ENCODE measurements around the gene ROBO2.

Gene ROBO2

DNA sequence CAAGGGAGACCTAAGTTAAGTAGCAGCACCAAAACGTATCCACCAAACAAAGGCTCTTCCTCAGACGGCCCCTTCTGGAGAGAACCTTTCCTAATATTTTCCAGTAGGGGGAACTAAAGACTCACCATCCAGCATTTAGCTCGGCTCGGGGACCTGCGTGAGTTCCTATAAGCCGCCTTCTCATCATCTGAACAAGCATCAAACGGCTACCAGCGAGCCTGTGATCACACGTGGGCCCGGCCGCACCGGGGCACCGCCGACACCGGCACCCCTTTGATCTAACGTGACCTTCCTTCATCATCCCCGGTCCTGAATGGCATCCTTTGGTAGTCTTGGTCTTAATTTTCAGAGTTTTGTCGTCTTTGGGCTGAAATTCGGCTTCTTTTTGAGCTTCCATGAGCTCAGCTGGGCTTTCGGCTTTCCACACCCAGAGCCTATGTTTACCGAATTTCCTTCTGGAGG, 1.4 kb upstream of the ROBO2 start:
- Histone ChIP-seq H3K36me3 (ENCODE audit: control insufficient read depth, insufficient read depth, low read length) (no peaks in the 10 kb centered on the region), H3K4me3 (replicated peaks; ENCODE audit: low read depth, low read length) (no peak overlapping the region), H3K27me3 (replicated peaks; ENCODE audit: control insufficient read depth, insufficient read depth, low read length) (no peaks in the 10 kb centered on the region)
- TF ChIP-seq, protein P1, sequence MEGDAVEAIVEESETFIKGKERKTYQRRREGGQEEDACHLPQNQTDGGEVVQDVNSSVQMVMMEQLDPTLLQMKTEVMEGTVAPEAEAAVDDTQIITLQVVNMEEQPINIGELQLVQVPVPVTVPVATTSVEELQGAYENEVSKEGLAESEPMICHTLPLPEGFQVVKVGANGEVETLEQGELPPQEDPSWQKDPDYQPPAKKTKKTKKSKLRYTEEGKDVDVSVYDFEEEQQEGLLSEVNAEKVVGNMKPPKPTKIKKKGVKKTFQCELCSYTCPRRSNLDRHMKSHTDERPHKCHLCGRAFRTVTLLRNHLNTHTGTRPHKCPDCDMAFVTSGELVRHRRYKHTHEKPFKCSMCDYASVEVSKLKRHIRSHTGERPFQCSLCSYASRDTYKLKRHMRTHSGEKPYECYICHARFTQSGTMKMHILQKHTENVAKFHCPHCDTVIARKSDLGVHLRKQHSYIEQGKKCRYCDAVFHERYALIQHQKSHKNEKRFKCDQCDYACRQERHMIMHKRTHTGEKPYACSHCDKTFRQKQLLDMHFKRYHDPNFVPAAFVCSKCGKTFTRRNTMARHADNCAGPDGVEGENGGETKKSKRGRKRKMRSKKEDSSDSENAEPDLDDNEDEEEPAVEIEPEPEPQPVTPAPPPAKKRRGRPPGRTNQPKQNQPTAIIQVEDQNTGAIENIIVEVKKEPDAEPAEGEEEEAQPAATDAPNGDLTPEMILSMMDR (IDR thresholded peaks at IDR 0.05; ENCODE audit: insufficient read depth, low read length, poor library complexity, severe bottlenecking) = no peak
- no peak for DNase-seq (ENCODE audit: extremely low read depth, insufficient read length)

DNA sequence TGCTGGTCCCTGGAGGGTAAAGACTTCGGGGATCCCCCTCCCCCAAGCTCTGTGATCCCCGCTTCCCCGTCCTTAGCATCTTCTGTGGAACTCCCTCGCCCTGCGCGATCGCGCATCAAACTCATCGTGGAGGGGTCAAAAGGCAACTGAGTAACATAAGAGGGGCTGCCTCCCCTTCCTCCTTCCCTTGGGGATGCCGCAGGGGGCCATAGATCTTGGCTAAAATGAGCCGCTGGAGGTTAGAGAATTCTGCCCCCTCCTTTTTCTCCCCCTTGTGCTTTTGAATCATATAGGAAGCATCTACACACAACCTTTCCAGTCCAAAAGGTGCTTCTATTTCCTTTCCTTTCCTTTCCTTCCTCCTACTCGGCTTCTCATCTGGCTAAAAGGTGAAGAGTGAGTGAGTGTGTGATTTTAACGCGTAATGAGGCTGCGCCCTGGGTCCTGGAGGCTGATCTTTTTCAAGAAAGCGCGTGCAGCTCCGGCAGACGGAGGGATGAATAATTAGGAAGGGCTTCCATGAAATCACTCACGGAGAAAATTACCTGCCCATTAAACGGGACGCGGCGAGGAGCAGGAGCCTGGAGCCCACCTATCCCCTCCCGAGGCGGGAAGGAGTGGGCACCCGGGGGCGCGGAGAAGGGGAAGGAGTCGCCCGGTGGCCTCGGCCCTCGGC, 831 bp upstream of the ROBO2 start:
- DNase-seq (ENCODE audit: extremely low read depth, insufficient read length) = no peak
- Histone ChIP-seq H3K36me3 (ENCODE audit: control insufficient read depth, insufficient read depth, low read length) (no peaks in the 10 kb centered on the region), H3K4me3 (replicated peaks; ENCODE audit: low read depth, low read length) (no peak overlapping the region), H3K27me3 (replicated peaks; ENCODE audit: control insufficient read depth, insufficient read depth, low read length) (no peaks in the 10 kb centered on the region)
- TF ChIP-seq, protein P1 (IDR thresholded peaks at IDR 0.05; ENCODE audit: insufficient read depth, low read length, poor library complexity, severe bottlenecking) = no peak

DNA sequence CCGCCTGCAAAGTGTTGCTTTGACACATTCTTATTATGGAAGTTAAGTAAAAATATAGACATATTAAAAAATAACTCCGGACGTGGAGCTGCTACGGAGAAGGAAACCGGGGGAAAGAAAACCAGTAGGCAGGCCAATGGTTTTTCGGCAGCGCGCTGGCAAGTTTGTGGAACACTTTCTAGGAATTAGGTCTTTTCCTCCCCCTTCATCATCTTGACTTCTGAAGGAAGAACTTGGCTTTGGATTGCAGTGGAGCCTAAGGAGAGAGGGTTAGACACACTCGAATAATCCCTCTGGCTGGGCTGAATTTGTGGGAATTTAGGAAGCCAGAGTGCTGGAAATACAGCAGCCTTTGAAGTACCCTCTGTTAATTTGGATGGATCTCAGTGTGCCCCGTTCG, 317 bp downstream of the ROBO2 start:
- no peaks in the 10 kb centered on the region for H3K27me3 ChIP-seq (replicated peaks; ENCODE audit: control insufficient read depth, insufficient read depth, low read length)
- TF ChIP-seq, protein P1 (IDR thresholded peaks at IDR 0.05; ENCODE audit: insufficient read depth, low read length, poor library complexity, severe bottlenecking) = no peak
- no peaks in the 10 kb centered on the region for H3K36me3 ChIP-seq (ENCODE audit: control insufficient read depth, insufficient read depth, low read length)
- DNase-seq (ENCODE audit: extremely low read depth, insufficient read length) = no peak
- no peak overlapping the region for H3K4me3 ChIP-seq (replicated peaks; ENCODE audit: low read depth, low read length)

DNA sequence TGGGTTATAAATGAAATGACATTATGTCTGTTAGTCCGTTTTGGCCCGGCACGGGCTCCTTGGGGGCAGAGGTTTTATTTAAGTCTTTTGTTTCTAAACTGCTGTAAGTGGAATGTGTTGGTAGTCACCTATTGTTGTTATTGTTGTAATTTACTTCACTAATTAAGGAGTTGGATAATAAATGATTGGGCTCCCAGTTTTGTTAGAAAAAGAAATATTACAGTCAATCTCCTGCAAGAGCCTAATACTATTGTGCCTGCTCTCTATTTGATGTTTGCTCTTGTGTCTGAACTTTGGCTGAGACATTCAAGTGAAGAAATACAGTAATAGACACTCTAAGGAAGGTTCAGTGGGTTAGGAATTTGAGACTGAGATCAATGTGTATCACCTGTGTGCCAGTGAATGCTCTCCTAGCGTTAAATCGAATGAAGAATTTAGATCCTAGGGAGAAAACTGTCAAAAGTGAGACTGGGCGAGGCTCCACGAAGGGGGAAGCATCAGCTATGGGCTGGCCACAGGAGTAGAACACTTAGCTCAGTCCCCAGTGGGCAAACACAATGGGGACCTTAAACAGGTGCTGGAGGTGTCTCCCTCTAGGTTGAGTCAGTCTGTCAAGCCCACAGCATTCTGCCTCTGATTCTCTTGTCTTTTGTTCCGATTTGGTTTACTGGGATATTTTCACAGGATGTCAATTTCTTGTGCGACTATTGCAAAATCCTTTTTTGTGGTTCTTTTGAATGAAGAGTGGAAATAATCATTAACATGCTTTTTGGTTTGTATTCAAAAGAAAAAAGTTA, 1.2 kb downstream of the ROBO2 start:
- no peak overlapping the region for H3K4me3 ChIP-seq (replicated peaks; ENCODE audit: low read depth, low read length)
- DNase-seq (ENCODE audit: extremely low read depth, insufficient read length) = no peak
- H3K36me3 ChIP-seq (ENCODE audit: control insufficient read depth, insufficient read depth, low read length) = no peaks in the 10 kb centered on the region
- TF ChIP-seq, protein P1 (IDR thresholded peaks at IDR 0.05; ENCODE audit: insufficient read depth, low read length, poor library complexity, severe bottlenecking) = no peak
- no peaks in the 10 kb centered on the region for H3K27me3 ChIP-seq (replicated peaks; ENCODE audit: control insufficient read depth, insufficient read depth, low read length)

DNA sequence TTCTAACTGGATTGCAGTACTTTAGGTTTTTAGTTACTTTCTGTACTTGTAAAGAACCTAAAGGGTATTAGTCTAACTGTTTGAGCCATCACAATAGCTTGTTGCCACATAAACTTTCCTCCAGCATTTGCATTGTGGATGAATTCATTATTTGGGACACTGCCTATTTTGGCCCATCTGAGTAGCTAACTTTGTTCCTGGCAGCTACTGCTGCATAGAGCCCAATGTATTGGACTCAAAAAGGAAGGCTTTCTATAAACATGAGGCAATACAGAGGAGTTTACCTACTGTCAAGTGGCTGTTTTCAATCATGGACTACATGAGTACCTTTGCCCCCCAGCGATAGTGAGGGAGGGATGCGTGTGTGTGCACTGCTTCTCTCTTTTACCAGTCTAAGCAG, 1.9 kb downstream of the ROBO2 start:
- DNase-seq (ENCODE audit: extremely low read depth, insufficient read length) = no peak
- TF ChIP-seq, protein P1 (IDR thresholded peaks at IDR 0.05; ENCODE audit: insufficient read depth, low read length, poor library complexity, severe bottlenecking) = no peak
- Histone ChIP-seq H3K4me3 (replicated peaks; ENCODE audit: low read depth, low read length) (no peak overlapping the region), H3K27me3 (replicated peaks; ENCODE audit: control insufficient read depth, insufficient read depth, low read length) (no peaks in the 10 kb centered on the region), H3K36me3 (ENCODE audit: control insufficient read depth, insufficient read depth, low read length) (no peaks in the 10 kb centered on the region)
